LNCaP clone FGC (cell line): ENCODE data around the gene LRRC49.

Experiments used
- DNase-seq: peaks from one replicate; pipeline ENCODE4 v3.0.0-alpha.2; 2011; ENCODE audit warnings: low read depth
- H3K4me3 ChIP-seq: 2 replicates; pipeline ENCODE4 v1.5.1; 2011; ENCODE audit warnings: mild to moderate bottlenecking, low read depth, low read length, control low read depth
- CTCF ChIP-seq: IDR thresholded peaks from 2 replicates; pipeline ENCODE4 v1.5.1; 2012; ENCODE audit warnings: mild to moderate bottlenecking; ENCODE audit not compliant: control insufficient read depth, insufficient read depth; ENCODE audit errors: extremely low read depth

LRRC49 gene

GRCh38 chr15:70947351-70948335, 55.0 kb downstream of the LRRC49 start:
- no peak overlapping the region for H3K4me3 ChIP-seq
- no peak for DNase-seq
- no peak for TF ChIP-seq CTCF

GRCh38 chr15:70950953-70951352, 58.3 kb downstream of the LRRC49 start:
- DNase-seq = no peak
- H3K4me3 ChIP-seq = no peak overlapping the region
- TF ChIP-seq CTCF = no peak

- no peak for TF ChIP-seq CTCF
- H3K4me3 ChIP-seq = no peak overlapping the region
- no peak for DNase-seq
Observed at GRCh38 chr15:70954171-70954570, 61.5 kb downstream of the LRRC49 start.

DNA sequence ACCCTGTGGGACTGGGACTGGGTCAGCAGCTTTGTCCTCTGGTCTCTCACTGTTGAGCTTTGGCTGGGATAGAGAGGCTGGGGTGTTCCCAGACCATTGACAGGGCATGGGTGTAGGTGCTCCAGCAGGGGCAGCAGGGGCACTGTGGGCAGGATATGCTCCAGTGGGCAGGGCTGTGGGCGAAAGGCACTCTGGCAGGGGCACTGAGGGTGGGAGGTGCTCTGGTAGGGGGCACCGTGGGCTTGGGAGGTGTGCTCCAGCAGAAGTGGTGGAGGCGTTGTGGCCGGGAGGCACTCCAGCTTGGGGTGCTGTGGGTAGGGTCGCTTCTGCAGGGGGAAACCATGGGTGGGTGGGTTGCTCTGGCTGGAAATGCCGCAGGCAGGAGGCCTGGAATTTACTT, 62.1 kb downstream of the LRRC49 start:
- H3K4me3 ChIP-seq = no peak overlapping the region
- no peak for TF ChIP-seq CTCF
- DNase-seq = no peak

- TF ChIP-seq CTCF = no peak
- DNase-seq = no peak
- no peak overlapping the region for H3K4me3 ChIP-seq
Observed at GRCh38 chr15:70955151-70955550, 62.5 kb downstream of the LRRC49 start.

- no peak overlapping the region for H3K4me3 ChIP-seq
- no peak for DNase-seq
- no peak for TF ChIP-seq CTCF
Observed at GRCh38 chr15:70956201-70956995, 63.8 kb downstream of the LRRC49 start.
